HG02763 (cell line): Measurements from ENCODE around the gene MYDGF.

Experiments
- ATAC-seq: cut with Tn5 transposase; IDR thresholded peaks from one replicate; pipeline ENCODE4 v1.9.1; 2021; ENCODE audit warnings: mild to moderate bottlenecking, moderate library complexity; ENCODE audit not compliant: unreplicated experiment

Gene MYDGF

GRCh38 chr19:4619668-4620294, 50.4 kb downstream of the MYDGF start:
- no peak for ATAC-seq

DNA sequence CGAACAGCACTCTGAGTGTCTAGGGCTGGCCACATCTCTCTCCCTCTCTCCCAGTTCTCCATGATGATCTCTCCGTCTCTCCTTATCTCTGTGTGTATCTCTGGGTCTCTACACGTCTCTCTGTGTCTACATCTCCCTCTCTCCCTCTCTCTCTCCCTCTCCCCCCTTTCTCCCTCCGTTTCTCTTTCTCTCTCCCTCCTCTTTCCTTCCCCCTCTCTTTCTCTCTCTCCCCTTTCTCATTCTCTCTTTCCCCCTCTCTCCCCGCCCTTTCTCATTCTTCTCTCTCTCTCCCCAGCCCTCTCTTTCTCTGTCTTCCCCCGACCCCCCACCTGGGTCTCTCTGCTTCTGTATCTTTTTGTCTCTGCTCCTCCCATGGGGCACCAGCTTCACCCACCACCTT, 52.1 kb downstream of the MYDGF start:
- ATAC-seq = no peak

GRCh38 chr19:4613254-4613751, 56.8 kb downstream of the MYDGF start:
- no peak for ATAC-seq

DNA sequence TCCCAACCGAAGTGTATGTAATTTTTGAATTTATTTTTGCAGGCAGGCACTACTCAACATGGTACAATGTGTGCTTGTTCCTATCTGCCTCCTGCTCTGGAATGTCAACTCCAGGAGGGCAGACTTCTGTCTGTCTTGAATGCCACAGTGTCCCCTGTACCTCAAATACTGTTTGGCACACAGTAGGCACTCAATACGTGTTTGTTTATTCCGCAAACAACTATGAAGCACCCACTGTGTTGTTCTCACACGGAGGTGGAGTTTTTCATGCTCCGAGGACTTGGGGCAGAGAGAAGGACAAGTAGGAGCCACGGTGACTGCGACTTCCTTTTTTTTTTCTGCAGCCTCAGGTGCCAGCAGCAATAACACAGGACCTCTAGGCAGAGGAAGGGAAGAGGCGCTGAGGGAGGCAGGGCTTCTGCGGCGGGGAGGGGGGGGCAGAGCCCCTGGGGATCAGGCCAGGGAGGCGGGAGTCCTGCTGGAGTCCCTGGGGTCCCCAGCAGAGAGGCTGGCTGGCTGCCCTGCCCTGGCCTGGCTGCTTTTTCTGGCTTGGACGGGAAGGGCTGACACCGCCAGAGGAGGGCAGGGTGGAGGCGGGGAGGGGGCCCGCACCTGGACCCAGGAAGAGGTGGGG, 60.1 kb downstream of the MYDGF start:
- no peak for ATAC-seq
